ENCODE results near the gene PSMD14.

PSMD14 gene

DNA sequence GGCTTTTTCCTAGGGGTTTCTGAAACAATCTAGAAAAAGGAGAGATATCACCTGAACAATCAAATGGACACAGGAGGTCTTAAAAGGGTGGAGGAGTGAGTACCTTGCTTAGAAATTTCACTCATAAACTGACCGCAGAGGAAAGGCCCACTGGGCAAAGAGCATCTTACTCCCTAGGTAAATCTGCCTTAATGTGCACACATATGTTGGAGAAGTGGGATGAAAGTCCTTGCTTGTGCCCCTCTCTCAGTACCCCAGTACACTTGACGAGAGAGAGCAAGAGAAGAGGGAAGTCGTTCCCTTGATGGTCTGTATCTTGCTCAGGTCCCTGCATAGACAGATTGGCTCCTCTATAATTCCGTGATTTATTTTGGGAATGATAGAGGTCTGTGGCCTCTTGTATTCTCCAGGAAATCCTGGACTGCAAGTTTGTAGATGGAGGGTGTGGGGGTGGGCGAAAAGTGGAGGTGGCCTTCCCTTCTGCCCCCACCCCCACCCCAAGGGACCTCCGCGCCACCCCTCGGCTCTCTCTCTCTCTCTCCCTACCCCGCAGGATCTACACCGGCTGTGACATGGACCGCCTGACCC is 114.7 kb downstream of the PSMD14 start:
- no peaks in the 10 kb centered on the region for H3K79me2 ChIP-seq
- H2AFZ ChIP-seq: no peak overlapping the region
- peaks cover 43% of the 10 kb centered on the region for H3K27me3 ChIP-seq (ENCODE audit: control insufficient read depth, insufficient read depth, low read length)
- H3K36me3 ChIP-seq (ENCODE audit: control insufficient read depth, insufficient read depth, low read length): no peaks in the 10 kb centered on the region
- no peak overlapping the region for H3K27ac ChIP-seq
- H3K4me2 ChIP-seq (ENCODE audit: low read length): no peak overlapping the region
- H3K4me3 ChIP-seq (ENCODE audit: low read depth, low read length): no peak overlapping the region
- no peak overlapping the region for H3K9ac ChIP-seq
- TF ChIP-seq, protein P1, sequence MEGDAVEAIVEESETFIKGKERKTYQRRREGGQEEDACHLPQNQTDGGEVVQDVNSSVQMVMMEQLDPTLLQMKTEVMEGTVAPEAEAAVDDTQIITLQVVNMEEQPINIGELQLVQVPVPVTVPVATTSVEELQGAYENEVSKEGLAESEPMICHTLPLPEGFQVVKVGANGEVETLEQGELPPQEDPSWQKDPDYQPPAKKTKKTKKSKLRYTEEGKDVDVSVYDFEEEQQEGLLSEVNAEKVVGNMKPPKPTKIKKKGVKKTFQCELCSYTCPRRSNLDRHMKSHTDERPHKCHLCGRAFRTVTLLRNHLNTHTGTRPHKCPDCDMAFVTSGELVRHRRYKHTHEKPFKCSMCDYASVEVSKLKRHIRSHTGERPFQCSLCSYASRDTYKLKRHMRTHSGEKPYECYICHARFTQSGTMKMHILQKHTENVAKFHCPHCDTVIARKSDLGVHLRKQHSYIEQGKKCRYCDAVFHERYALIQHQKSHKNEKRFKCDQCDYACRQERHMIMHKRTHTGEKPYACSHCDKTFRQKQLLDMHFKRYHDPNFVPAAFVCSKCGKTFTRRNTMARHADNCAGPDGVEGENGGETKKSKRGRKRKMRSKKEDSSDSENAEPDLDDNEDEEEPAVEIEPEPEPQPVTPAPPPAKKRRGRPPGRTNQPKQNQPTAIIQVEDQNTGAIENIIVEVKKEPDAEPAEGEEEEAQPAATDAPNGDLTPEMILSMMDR (IDR thresholded peaks at IDR 0.05): no peak
- no peaks in the 10 kb centered on the region for H3K4me1 ChIP-seq
- no peaks in the 10 kb centered on the region for H3K9me3 ChIP-seq (ENCODE audit: control insufficient read depth, low read length)

GRCh38 chr2:161423421-161424393 is 115.5 kb downstream of the PSMD14 start:
- no peaks in the 10 kb centered on the region for H3K9me3 ChIP-seq (ENCODE audit: control insufficient read depth, low read length)
- peak overlapping the region; percentile 43 for H3K4me2 ChIP-seq (ENCODE audit: low read length)
- TF ChIP-seq, protein P1 (IDR thresholded peaks at IDR 0.05): no peak
- H3K27ac ChIP-seq: no peak overlapping the region
- no peak overlapping the region for H3K4me3 ChIP-seq (ENCODE audit: low read depth, low read length)
- no peak overlapping the region for H3K9ac ChIP-seq
- peak overlapping the region; percentile 35 for H2AFZ ChIP-seq
- H3K79me2 ChIP-seq: no peaks in the 10 kb centered on the region
- no peaks in the 10 kb centered on the region for H3K36me3 ChIP-seq (ENCODE audit: control insufficient read depth, insufficient read depth, low read length)
- peaks cover 41% of the 10 kb centered on the region for H3K27me3 ChIP-seq (ENCODE audit: control insufficient read depth, insufficient read depth, low read length)
- H3K4me1 ChIP-seq: no peaks in the 10 kb centered on the region

GRCh38 chr2:161424394-161424769 is 116.2 kb downstream of the PSMD14 start:
- Histone ChIP-seq H2AFZ (no peak overlapping the region), H3K9ac (no peak overlapping the region), H3K9me3 (ENCODE audit: control insufficient read depth, low read length) (no peaks in the 10 kb centered on the region), H3K79me2 (no peaks in the 10 kb centered on the region), H3K36me3 (ENCODE audit: control insufficient read depth, insufficient read depth, low read length) (no peaks in the 10 kb centered on the region), H3K4me2 (ENCODE audit: low read length) (no peak overlapping the region), H3K4me3 (ENCODE audit: low read depth, low read length) (no peak overlapping the region), H3K27me3 (ENCODE audit: control insufficient read depth, insufficient read depth, low read length) (peaks cover 41% of the 10 kb centered on the region), H3K27ac (no peak overlapping the region), H3K4me1 (no peaks in the 10 kb centered on the region)
- TF ChIP-seq, protein P1 (IDR thresholded peaks at IDR 0.05): no peak

DNA sequence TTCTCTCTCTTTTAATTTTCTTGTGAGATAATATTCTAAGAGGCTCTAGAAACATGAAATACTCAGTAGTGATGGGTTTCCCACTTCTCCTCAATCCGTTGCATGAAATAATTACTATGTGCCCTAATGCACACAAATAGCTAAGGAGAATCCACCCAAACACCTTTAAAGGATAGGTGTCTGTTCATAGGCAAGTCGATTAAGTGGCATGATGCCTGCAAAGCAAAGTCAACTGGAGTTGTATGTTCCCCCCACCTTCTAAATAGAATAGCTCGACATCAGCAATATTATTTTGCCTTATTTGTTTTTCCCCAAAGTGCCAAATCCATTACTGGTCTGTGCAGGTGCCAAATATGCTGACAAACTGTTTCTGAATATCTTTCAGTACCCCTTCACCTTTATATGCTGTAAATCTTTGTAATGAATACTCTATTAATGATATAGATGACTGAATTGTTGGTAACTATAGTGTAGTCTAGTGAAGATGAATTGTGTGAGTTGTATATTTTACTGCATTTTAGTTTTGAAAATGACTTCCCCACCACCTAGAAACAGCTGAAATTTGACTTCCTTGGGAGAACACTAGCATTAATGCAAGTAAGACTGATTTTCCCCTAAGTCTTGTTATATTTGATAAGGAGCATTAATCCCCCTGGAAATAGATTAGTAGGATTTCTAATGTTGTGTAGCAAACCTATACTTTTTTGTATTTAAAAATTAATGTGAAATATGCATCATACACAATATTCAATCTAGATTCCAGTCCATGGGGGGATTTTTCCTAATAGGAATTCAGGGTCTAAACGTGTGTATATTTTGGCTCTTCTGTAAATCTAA is 116.9 kb downstream of the PSMD14 start:
- Histone ChIP-seq H3K4me3 (ENCODE audit: low read depth, low read length) (no peak overlapping the region), H2AFZ (no peak overlapping the region), H3K27me3 (ENCODE audit: control insufficient read depth, insufficient read depth, low read length) (peaks cover 37% of the 10 kb centered on the region), H3K9me3 (ENCODE audit: control insufficient read depth, low read length) (no peaks in the 10 kb centered on the region), H3K79me2 (no peaks in the 10 kb centered on the region), H3K4me1 (no peaks in the 10 kb centered on the region), H3K36me3 (ENCODE audit: control insufficient read depth, insufficient read depth, low read length) (no peaks in the 10 kb centered on the region), H3K9ac (no peak overlapping the region), H3K27ac (no peak overlapping the region), H3K4me2 (ENCODE audit: low read length) (no peak overlapping the region)
- TF ChIP-seq, protein P1 (IDR thresholded peaks at IDR 0.05): no peak

Data from parathyroid adenoma (tissue), 2 donors.